Vagina (tissue), 2 donors: ENCODE data around the gene MIPEP.
"Not testable (repeated sequence)": the region's sequence is repeated elsewhere in the genome, so short reads cannot be mapped to it uniquely, and the experiment has no call there.

Experiments
- POLR2A ChIP-seq, 2 donors: fragments of 450-650 bp; IDR thresholded peaks; one replicate each; pipeline ENCODE4 v1.6.1; 2017; ENCODE audit warnings: antibody characterized with exemption in 2 of 2, mild to moderate bottlenecking in 2 of 2, moderate library complexity in 2 of 2
- POLR2AphosphoS5 ChIP-seq, 2 donors: sonication (generic); formaldehyde crosslinking; IDR thresholded peaks; one replicate each; pipeline ENCODE4 v1.9.0; 2017; ENCODE audit warnings: antibody characterized with exemption in 2 of 2, mild to moderate bottlenecking in 2 of 2, low read depth in 1 of 2; ENCODE audit not compliant: insufficient read depth in 1 of 2
- TF ChIP-seq, protein P1 (sequence below), 3 experiments: fragments of 450-650 bp in 2 of 3; fragments of 200-600 bp in 1 of 3; sonication (generic) in 1 of 3; IDR thresholded peaks; one replicate each; pipeline ENCODE4 v1.5.1; 2017 to 2019; ENCODE audit warnings: antibody characterized with exemption in 3 of 3, mild to moderate bottlenecking in 2 of 3, moderate library complexity in 2 of 3

DNA sequence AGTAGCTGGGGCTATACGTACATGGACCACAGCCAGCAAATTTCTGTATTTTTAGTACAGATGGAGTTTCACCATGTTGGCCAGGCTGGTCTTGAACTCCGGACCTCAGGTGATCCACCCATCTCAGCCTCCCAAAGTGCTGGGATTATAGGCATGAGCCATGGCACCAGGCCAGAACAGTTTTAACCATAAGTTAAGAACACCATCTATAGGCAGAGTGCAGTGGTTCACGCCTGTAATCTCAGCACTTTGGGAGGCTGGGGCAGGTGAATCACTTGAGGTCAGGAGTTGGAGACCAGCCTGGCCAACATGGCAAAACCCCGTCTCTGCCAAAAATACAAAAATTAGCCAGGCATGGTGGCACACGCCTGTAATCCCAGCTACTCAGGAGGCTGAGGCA is 143.1 kb downstream of the MIPEP start:
- TF ChIP-seq, protein P1, sequence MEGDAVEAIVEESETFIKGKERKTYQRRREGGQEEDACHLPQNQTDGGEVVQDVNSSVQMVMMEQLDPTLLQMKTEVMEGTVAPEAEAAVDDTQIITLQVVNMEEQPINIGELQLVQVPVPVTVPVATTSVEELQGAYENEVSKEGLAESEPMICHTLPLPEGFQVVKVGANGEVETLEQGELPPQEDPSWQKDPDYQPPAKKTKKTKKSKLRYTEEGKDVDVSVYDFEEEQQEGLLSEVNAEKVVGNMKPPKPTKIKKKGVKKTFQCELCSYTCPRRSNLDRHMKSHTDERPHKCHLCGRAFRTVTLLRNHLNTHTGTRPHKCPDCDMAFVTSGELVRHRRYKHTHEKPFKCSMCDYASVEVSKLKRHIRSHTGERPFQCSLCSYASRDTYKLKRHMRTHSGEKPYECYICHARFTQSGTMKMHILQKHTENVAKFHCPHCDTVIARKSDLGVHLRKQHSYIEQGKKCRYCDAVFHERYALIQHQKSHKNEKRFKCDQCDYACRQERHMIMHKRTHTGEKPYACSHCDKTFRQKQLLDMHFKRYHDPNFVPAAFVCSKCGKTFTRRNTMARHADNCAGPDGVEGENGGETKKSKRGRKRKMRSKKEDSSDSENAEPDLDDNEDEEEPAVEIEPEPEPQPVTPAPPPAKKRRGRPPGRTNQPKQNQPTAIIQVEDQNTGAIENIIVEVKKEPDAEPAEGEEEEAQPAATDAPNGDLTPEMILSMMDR (IDR thresholded peaks at IDR 0.05), result not testable (repeated sequence)
- TF ChIP-seq POLR2AphosphoS5 (IDR thresholded peaks at IDR 0.05; ENCODE audit: insufficient read depth in 1 of 2, low read depth in 1 of 2); POLR2A (IDR thresholded peaks at IDR 0.05): not testable (repeated sequence)
